Activated CD8-positive, alpha-beta T cell treated with anti-CD3 and anti-CD28 coated beads for 36 hours (primary cell): ENCODE data around the gene NUDT14. TPM values are rescaled to one million over a fixed set of nuclear protein-coding genes. Genes with fewer than 3 reads are reported as not detected.

Experiments used
- ATAC-seq: fragments of 200-7000 bp; cut with Tn5 transposase; one replicate; pipeline ENCODE4 v1.10.0; 2021; ENCODE audit warnings: mild to moderate bottlenecking, moderate library complexity
- CTCF ChIA-PET: fragments of 350-600 bp; sonication (Branson Sonifier 250); formaldehyde crosslinking; loops from one replicate; lab custom pipeline; 2021; ENCODE audit warnings: antibody characterized with exemption; lab: Charles Lee
- POLR2A ChIA-PET: fragments of 350-600 bp; sonication (Branson Sonifier 250); formaldehyde crosslinking; loops from one replicate; lab custom pipeline; 2021; ENCODE audit warnings: antibody characterized with exemption; lab: Charles Lee
- DNase-seq: peaks from one replicate; pipeline ENCODE4 v3.0.0-alpha.2; 2020
- H3K27ac Mint-ChIP-seq: one replicate; pipeline ENCODE4 v1.8.0; 2021; ENCODE audit warnings: mild to moderate bottlenecking, mixed read lengths
- H3K27me3 Mint-ChIP-seq: one replicate; pipeline ENCODE4 v1.8.0; 2021; ENCODE audit warnings: mixed read lengths
- H3K36me3 Mint-ChIP-seq: one replicate; pipeline ENCODE4 v1.8.0; 2021; ENCODE audit warnings: low read depth, mixed read lengths
- H3K4me1 Mint-ChIP-seq: one replicate; pipeline ENCODE4 v1.8.0; 2021; ENCODE audit warnings: low read depth, mixed read lengths
- H3K4me3 Mint-ChIP-seq: one replicate; pipeline ENCODE4 v1.8.0; 2021; ENCODE audit warnings: mild to moderate bottlenecking, moderate library complexity, mixed read lengths
- H3K9me3 Mint-ChIP-seq: one replicate; pipeline ENCODE4 v1.8.0; 2021; ENCODE audit warnings: mixed read lengths
- intact Hi-C: fragments of 100-400 bp; cut with micrococcal nuclease; formaldehyde crosslinking; loops from one replicate; pipeline ENCODE4 v1.10.0; 2022
- total RNA-seq, 2 experiments: library from RNA; stranded (reverse); gene quantifications; one replicate each; pipeline ENCODE4 v1.2.3, GENCODE V29; 2021
- TF ChIP-seq, protein P1 (sequence below): fragments of 200-600 bp; IDR thresholded peaks from one replicate; pipeline ENCODE4 v1.8.0; 2022; ENCODE audit warnings: antibody characterized with exemption, mild to moderate bottlenecking

NUDT14 gene
- total RNA-seq, 2 experiments from 2014 or later = 9.3 to 9.7 TPM

DNA sequence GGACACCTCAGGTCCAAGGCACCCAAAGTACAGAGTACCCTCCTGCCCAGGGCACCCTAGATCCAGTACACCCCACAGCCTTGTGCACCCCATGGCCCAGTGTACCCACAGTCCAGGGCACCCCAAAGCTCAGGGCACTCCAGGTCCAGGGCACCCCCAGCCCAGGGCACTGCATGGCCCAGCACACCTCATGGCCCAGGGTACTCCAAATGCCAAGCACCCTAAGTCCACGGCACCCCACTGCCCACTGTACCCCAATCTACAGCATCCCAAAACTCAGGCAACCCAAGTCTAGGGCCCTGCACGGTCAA, 18.5 kb downstream of the NUDT14 start:
- H3K9me3 Mint-ChIP-seq = no peaks in the 10 kb centered on the region
- TF ChIP-seq, protein P1, sequence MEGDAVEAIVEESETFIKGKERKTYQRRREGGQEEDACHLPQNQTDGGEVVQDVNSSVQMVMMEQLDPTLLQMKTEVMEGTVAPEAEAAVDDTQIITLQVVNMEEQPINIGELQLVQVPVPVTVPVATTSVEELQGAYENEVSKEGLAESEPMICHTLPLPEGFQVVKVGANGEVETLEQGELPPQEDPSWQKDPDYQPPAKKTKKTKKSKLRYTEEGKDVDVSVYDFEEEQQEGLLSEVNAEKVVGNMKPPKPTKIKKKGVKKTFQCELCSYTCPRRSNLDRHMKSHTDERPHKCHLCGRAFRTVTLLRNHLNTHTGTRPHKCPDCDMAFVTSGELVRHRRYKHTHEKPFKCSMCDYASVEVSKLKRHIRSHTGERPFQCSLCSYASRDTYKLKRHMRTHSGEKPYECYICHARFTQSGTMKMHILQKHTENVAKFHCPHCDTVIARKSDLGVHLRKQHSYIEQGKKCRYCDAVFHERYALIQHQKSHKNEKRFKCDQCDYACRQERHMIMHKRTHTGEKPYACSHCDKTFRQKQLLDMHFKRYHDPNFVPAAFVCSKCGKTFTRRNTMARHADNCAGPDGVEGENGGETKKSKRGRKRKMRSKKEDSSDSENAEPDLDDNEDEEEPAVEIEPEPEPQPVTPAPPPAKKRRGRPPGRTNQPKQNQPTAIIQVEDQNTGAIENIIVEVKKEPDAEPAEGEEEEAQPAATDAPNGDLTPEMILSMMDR = no peak
- no peak overlapping the region for H3K4me3 Mint-ChIP-seq
- CTCF ChIA-PET = no interaction called here
- peaks cover 10% of the 10 kb centered on the region for H3K27me3 Mint-ChIP-seq
- H3K4me1 Mint-ChIP-seq = no peaks in the 10 kb centered on the region
- DNase-seq (no peak), ATAC-seq (no peak)
- no peaks in the 10 kb centered on the region for H3K36me3 Mint-ChIP-seq
- intact Hi-C loops = no loop called here
- POLR2A ChIA-PET = no interaction called here
- H3K27ac Mint-ChIP-seq = no peak overlapping the region

DNA sequence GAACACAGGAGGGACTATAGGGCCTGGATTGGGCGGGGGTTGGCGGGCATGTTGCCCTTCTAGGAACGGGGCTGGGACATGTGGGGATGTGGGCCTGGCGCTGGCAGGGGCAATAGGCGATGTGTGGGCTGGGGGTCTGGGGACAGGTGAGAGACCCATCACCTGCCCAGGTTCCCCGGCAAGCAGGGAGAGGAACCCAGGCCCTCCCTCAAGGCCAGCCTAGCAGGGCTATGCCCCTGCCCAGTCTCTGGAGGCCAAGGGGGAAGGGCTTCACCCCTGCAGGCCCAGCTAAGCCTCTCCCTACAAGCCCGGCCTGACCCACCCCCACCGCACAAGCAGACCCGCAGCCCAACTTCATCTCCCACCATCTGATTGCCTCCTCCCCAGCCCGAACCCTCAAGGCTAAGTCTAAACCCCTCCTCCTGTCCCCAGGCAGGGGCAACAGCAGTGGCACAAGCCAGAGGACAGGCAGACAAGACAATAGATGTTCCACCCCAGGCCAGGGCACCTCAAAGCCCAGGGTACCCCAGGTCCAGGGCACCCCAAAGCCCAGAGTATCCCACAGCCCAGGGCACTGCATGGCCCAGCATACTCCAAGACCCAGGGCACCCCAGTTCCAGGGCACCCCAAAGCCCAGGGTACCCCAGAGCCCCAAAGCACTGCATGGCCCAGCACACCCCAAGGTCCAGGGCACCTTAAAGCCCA, 19.0 kb downstream of the NUDT14 start:
- no peaks in the 10 kb centered on the region for H3K36me3 Mint-ChIP-seq
- CTCF ChIA-PET = no interaction called here
- H3K27me3 Mint-ChIP-seq = peaks cover 10% of the 10 kb centered on the region
- H3K9me3 Mint-ChIP-seq = no peaks in the 10 kb centered on the region
- TF ChIP-seq, protein P1 = no peak
- intact Hi-C loops = no loop called here
- no peak overlapping the region for H3K4me3 Mint-ChIP-seq
- no peak for DNase-seq
- no peak overlapping the region for H3K27ac Mint-ChIP-seq
- POLR2A ChIA-PET = no interaction called here
- no peaks in the 10 kb centered on the region for H3K4me1 Mint-ChIP-seq
- ATAC-seq = no peak

GRCh38 chr14:105161309-105161708, 19.8 kb downstream of the NUDT14 start:
- Mint-ChIP-seq H3K27ac (no peak overlapping the region), H3K4me1 (no peaks in the 10 kb centered on the region), H3K27me3 (peaks cover 2% of the 10 kb centered on the region), H3K36me3 (no peaks in the 10 kb centered on the region), H3K4me3 (no peak overlapping the region), H3K9me3 (no peaks in the 10 kb centered on the region)
- POLR2A ChIA-PET = interaction anchor here (0.7 kb wide), 1 partner anchor 1287 kb away, joined by 4 read pairs; no protein-coding TSS in a partner anchor
- CTCF ChIA-PET = no interaction called here
- DNase-seq (no peak), ATAC-seq (no peak)
- intact Hi-C loops = no loop called here
- TF ChIP-seq, protein P1 = no peak

- H3K4me3 Mint-ChIP-seq = no peak overlapping the region
- intact Hi-C loops = no loop called here
- H3K27me3 Mint-ChIP-seq = peaks cover 2% of the 10 kb centered on the region
Measured at GRCh38 chr14:105160776-105161175, 20.3 kb downstream of the NUDT14 start.

DNA sequence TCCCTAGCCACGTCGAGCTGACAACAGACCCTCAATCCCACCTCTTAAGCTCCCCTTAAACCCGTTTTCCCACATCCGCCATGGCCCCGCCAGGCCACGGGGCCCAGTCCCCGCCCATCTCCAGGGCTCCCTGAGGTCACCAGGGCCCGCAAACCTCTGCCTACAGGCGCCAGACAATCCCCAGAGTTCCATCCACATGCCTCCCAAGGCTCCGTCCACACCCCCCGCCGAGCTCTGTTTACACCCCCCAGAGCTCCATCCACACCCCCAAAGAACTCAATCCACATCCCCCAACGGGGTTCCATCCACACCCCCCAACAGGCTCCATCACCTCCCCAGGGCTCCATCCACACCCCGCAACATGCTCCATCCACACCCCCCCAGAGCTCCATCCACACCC, 21.8 kb downstream of the NUDT14 start:
- ChIA-PET CTCF (interaction anchor here (1.7 kb wide), 1 partner anchor 9 kb away, joined by 4 read pairs; the partner anchor contains the start of gene JAG2), POLR2A (no interaction called here)
- intact Hi-C loops = no loop called here
- DNase-seq (no peak), ATAC-seq (no peak)
- Mint-ChIP-seq H3K36me3 (no peaks in the 10 kb centered on the region), H3K4me1 (no peaks in the 10 kb centered on the region), H3K4me3 (no peak overlapping the region), H3K27me3 (no peaks in the 10 kb centered on the region), H3K9me3 (no peaks in the 10 kb centered on the region), H3K27ac (no peak overlapping the region)
- TF ChIP-seq, protein P1 = no peak

More at GRCh38 chr14:105160776-105161175, 20.3 kb downstream of the NUDT14 start:
- H3K9me3 Mint-ChIP-seq = no peaks in the 10 kb centered on the region
- H3K36me3 Mint-ChIP-seq = no peaks in the 10 kb centered on the region
- TF ChIP-seq, protein P1 = no peak
- ATAC-seq = no peak
- no peaks in the 10 kb centered on the region for H3K4me1 Mint-ChIP-seq
- POLR2A ChIA-PET = interaction anchor here (0.7 kb wide), 1 partner anchor 1286 kb away, joined by 4 read pairs; no protein-coding TSS in a partner anchor
- DNase-seq = no peak
- CTCF ChIA-PET = no interaction called here
- no peak overlapping the region for H3K27ac Mint-ChIP-seq
